ENCODE results near the gene DCAF17. TPM values are rescaled to one million over a fixed set of nuclear protein-coding genes. Genes with fewer than 3 reads are reported as not detected.

The DCAF17 gene
- total and polyA plus RNA-seq, 2 donors from 2014 or later = 4.9 to 18.5 TPM

DNA sequence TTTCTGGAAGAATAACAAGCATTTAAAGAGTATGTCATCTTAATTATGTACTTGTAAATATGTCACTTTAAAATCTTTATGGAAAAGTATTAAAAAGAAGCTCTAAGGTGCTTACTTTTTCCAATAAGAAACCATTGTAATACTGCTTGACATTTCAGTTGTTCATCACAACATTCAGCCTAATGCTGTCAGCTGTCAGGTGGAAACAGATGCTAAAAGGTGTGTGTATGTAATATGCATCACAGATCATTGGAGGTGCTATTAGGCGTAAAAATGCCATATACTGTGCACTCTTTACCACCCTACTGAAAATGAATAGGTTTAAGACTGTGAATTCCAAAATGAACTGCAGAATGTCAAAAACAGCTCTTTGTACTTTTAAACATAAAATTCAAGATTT lies 40.5 kb upstream of the DCAF17 start:
- intact Hi-C loops (cut with DNase I) = no loop called here
- no peak overlapping the region for H3K9ac ChIP-seq (ENCODE audit: low read length in 3 of 3)
- TF ChIP-seq, protein P1, sequence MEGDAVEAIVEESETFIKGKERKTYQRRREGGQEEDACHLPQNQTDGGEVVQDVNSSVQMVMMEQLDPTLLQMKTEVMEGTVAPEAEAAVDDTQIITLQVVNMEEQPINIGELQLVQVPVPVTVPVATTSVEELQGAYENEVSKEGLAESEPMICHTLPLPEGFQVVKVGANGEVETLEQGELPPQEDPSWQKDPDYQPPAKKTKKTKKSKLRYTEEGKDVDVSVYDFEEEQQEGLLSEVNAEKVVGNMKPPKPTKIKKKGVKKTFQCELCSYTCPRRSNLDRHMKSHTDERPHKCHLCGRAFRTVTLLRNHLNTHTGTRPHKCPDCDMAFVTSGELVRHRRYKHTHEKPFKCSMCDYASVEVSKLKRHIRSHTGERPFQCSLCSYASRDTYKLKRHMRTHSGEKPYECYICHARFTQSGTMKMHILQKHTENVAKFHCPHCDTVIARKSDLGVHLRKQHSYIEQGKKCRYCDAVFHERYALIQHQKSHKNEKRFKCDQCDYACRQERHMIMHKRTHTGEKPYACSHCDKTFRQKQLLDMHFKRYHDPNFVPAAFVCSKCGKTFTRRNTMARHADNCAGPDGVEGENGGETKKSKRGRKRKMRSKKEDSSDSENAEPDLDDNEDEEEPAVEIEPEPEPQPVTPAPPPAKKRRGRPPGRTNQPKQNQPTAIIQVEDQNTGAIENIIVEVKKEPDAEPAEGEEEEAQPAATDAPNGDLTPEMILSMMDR (IDR thresholded peaks at IDR 0.05; ENCODE audit: borderline replicate concordance, extremely low read depth, insufficient read depth) = no peak
- DNase-seq = no peak
- no peaks in the 10 kb centered on the region for H3K36me3 ChIP-seq (ENCODE audit: control insufficient read depth in 2 of 3, insufficient read depth in 3 of 3, low read length in 3 of 3)
- H3K27me3 ChIP-seq (ENCODE audit: control insufficient read depth, insufficient read depth, low read length) = no peaks in the 10 kb centered on the region
- H3K9me3 ChIP-seq (ENCODE audit: control insufficient read depth in 2 of 3, insufficient read depth in 1 of 3, low read length in 3 of 3) = no peaks in the 10 kb centered on the region
- no peaks in the 10 kb centered on the region for H3K4me1 ChIP-seq (ENCODE audit: control insufficient read depth in 2 of 3, insufficient read depth in 2 of 3, low read depth in 1 of 3, low read length in 3 of 3)
- no peak overlapping the region for H3K27ac ChIP-seq (ENCODE audit: low read depth in 2 of 2, low read length in 2 of 2)
- no peak overlapping the region for H3K4me3 ChIP-seq (ENCODE audit: low read length in 3 of 3)
- no peak for FAIRE-seq

DNA sequence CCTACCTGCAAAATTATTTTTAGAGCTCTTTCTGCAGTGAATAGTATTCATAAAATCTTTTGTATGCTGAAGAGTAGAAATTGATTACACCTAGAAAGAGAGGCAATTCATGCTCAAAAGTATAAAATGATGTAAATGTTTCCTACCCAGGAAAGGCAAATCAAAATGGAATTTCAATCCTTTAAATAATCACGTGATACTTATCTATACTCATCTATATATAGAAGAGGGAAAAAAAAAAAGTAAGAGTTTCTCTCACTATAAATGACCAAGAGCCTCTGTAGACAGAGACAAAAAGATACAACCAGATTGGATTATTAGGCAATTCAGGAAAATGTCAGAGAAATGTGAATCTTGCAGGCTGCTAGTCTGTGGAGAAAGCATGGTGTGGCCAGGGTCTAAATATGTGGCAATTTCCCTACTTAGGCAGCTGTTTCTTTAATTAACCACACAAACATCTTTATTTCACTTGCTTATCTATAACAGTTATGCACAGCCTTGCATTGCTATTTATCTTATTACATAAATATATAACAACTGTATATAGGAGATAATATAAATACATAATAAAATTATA lies 39.8 kb upstream of the DCAF17 start:
- H3K4me1 ChIP-seq (ENCODE audit: control insufficient read depth in 2 of 3, insufficient read depth in 2 of 3, low read depth in 1 of 3, low read length in 3 of 3) = no peaks in the 10 kb centered on the region
- TF ChIP-seq, protein P1 (IDR thresholded peaks at IDR 0.05; ENCODE audit: borderline replicate concordance, extremely low read depth, insufficient read depth) = no peak
- H3K27ac ChIP-seq (ENCODE audit: low read depth in 2 of 2, low read length in 2 of 2) = no peak overlapping the region
- intact Hi-C loops (cut with DNase I) = no loop called here
- no peaks in the 10 kb centered on the region for H3K36me3 ChIP-seq (ENCODE audit: control insufficient read depth in 2 of 3, insufficient read depth in 3 of 3, low read length in 3 of 3)
- FAIRE-seq = no peak
- no peak overlapping the region for H3K4me3 ChIP-seq (ENCODE audit: low read length in 3 of 3)
- no peaks in the 10 kb centered on the region for H3K9me3 ChIP-seq (ENCODE audit: control insufficient read depth in 2 of 3, insufficient read depth in 1 of 3, low read length in 3 of 3)
- no peak for DNase-seq
- H3K27me3 ChIP-seq (ENCODE audit: control insufficient read depth, insufficient read depth, low read length) = no peaks in the 10 kb centered on the region
- H3K9ac ChIP-seq (ENCODE audit: low read length in 3 of 3) = no peak overlapping the region

DNA sequence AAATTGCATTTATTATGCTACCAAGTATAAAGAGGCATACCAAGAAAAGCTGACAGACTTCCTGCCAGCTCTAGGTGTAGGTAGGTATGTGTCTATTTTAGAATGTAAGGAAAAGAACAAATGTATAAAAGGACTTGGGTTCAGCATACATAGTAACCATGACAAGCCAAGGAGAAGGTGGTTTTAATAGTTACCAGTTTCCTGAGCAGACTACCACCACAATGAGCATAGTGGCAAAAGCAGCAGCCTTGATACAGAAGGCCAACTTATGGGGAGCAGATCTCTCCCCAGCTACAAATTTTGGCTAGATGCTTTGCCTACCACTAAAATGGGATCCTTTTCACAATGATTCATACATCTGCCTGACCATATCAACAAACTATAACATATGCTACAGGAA lies 34.7 kb upstream of the DCAF17 start:
- Histone ChIP-seq H3K27me3 (ENCODE audit: control insufficient read depth, insufficient read depth, low read length) (no peaks in the 10 kb centered on the region), H3K36me3 (ENCODE audit: control insufficient read depth in 2 of 3, insufficient read depth in 3 of 3, low read length in 3 of 3) (no peaks in the 10 kb centered on the region), H3K4me3 (ENCODE audit: low read length in 3 of 3) (no peak overlapping the region), H3K4me1 (ENCODE audit: control insufficient read depth in 2 of 3, insufficient read depth in 2 of 3, low read depth in 1 of 3, low read length in 3 of 3) (no peaks in the 10 kb centered on the region), H3K9ac (ENCODE audit: low read length in 3 of 3) (no peak overlapping the region), H3K9me3 (ENCODE audit: control insufficient read depth in 2 of 3, insufficient read depth in 1 of 3, low read length in 3 of 3) (no peaks in the 10 kb centered on the region), H3K27ac (ENCODE audit: low read depth in 2 of 2, low read length in 2 of 2) (no peak overlapping the region)
- no peak for FAIRE-seq
- TF ChIP-seq, protein P1 (IDR thresholded peaks at IDR 0.05; ENCODE audit: borderline replicate concordance, extremely low read depth, insufficient read depth) = no peak
- DNase-seq = no peak
- intact Hi-C loops (cut with DNase I) = no loop called here

DNA sequence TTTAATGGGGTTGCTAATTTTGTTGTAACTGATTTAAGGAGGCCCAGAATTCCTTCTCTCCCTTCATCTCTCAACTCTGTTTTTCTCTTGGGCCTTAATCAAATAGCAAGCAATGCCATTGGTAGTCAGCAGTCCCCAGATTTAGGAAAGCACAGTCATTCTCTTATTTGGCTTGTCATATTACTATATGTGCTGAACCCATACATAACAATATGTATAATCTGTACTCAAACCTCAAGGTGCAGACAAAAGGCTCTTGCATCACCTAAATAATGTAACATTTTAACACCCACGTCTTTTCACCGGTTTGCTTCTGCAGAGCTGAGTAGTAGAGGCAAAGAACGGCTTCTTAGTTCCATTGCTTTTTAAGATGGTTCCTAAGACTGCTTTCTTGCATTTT lies 33.6 kb upstream of the DCAF17 start:
- no peaks in the 10 kb centered on the region for H3K4me1 ChIP-seq (ENCODE audit: control insufficient read depth in 2 of 3, insufficient read depth in 2 of 3, low read depth in 1 of 3, low read length in 3 of 3)
- H3K9ac ChIP-seq (ENCODE audit: low read length in 3 of 3) = no peak overlapping the region

More for the DNA sequence above, 33.6 kb upstream of the DCAF17 start:
- no peak overlapping the region for H3K4me3 ChIP-seq (ENCODE audit: low read length in 3 of 3)
- TF ChIP-seq, protein P1 (IDR thresholded peaks at IDR 0.05; ENCODE audit: borderline replicate concordance, extremely low read depth, insufficient read depth) = no peak
- no peaks in the 10 kb centered on the region for H3K36me3 ChIP-seq (ENCODE audit: control insufficient read depth in 2 of 3, insufficient read depth in 3 of 3, low read length in 3 of 3)
- H3K27ac ChIP-seq (ENCODE audit: low read depth in 2 of 2, low read length in 2 of 2) = no peak overlapping the region
- H3K9me3 ChIP-seq (ENCODE audit: control insufficient read depth in 2 of 3, insufficient read depth in 1 of 3, low read length in 3 of 3) = no peaks in the 10 kb centered on the region
- no peak for DNase-seq
- no peak for FAIRE-seq
- H3K27me3 ChIP-seq (ENCODE audit: control insufficient read depth, insufficient read depth, low read length) = no peaks in the 10 kb centered on the region
- intact Hi-C loops (cut with DNase I) = no loop called here
